SJSA1 (cell line): ENCODE results near the gene SSBP2. TPM values are rescaled to one million over a fixed set of nuclear protein-coding genes. Genes with fewer than 3 reads are reported as not detected.
A peak's percentile ranks its signal among the peaks of the same experiment; 100 is the strongest.
"Not testable (repeated sequence)": the region's sequence is repeated elsewhere in the genome, so short reads cannot be mapped to it uniquely, and the experiment has no call there.

ENCODE experiments used
- DNase-seq, 2 experiments: peaks; one replicate each; pipeline ENCODE4 v3.0.0-alpha.2; 2015 to 2020; ENCODE audit warnings: low spot score in 2 of 2, low read depth in 1 of 2
- H3K27ac ChIP-seq: fragments of 250-450 bp; sonication (Bioruptor Pico); 2 replicates; pipeline ENCODE4 v1.5.1; 2020; ENCODE audit warnings: mild to moderate bottlenecking, moderate library complexity
- H3K27me3 ChIP-seq: fragments of 250-450 bp; sonication (Bioruptor Pico); replicated peaks from 2 replicates; pipeline ENCODE4 v1.5.1; 2020; ENCODE audit warnings: mild to moderate bottlenecking, moderate library complexity
- H3K36me3 ChIP-seq: fragments of 250-450 bp; sonication (Bioruptor Pico); 2 replicates; pipeline ENCODE4 v1.5.1; 2020; ENCODE audit warnings: mild to moderate bottlenecking
- H3K4me1 ChIP-seq: fragments of 250-450 bp; sonication (Bioruptor Pico); replicated peaks from 2 replicates; pipeline ENCODE4 v1.6.1; 2021; ENCODE audit warnings: mild to moderate bottlenecking
- H3K4me3 ChIP-seq: fragments of 250-450 bp; sonication (Bioruptor Pico); 2 replicates; pipeline ENCODE4 v1.5.1; 2020; ENCODE audit warnings: mild to moderate bottlenecking
- H3K9me3 ChIP-seq: fragments of 250-450 bp; sonication (Bioruptor Pico); replicated peaks from 2 replicates; pipeline ENCODE4 v1.5.1; 2020; ENCODE audit warnings: mild to moderate bottlenecking
- total RNA-seq: library from RNA; depleted of rRNA; stranded (reverse); fragments of >200 nt; shearing (Covaris generic); gene quantifications from 2 replicates; pipeline ENCODE4 v1.2.3, GENCODE V29; 2014

SSBP2 gene
- total RNA-seq, 1 experiment from 2014 or later: 4.7 TPM

DNA sequence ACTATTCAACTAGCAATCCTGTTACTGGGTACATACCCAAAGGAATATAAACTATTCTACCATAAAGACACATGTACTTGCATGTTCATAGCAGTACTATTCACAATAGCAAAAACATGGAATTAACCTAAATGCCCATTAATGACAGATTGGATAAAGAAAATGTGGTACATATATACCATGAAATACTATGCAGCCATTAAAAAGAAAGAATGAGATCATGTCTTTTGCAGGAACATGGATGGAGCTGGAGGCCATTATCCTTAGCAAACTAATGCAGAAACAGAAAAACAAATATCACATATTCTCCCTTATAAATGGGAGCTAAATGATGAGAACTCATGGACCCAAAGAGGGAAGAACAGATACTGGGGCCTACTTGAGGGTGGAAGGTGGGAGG lies 247.3 kb downstream of the SSBP2 start:
- H3K4me3 ChIP-seq, H3K27ac ChIP-seq, H3K36me3 ChIP-seq, H3K27me3 ChIP-seq, H3K4me1 ChIP-seq, DNase-seq, H3K9me3 ChIP-seq: not testable (repeated sequence)

DNA sequence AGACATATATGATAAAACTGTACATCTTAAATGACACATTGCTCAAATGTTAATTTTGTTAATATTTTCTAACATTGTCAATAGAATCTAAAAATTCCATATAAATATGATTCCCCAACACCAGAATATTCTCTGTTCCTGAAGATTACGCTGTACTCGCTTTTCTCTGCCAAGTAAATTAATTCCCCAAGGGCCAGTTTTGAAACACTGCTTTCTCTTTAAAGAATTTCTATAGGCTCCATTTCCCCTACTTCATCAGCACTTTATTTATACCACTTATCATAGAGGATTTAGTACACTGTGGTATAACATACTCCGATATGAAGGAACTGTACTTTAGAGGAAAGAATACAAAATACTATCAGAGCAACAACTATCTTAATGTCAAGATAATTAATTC lies 255.6 kb downstream of the SSBP2 start:
- no peak for DNase-seq
- Histone ChIP-seq H3K4me3 (no peak overlapping the region), H3K27me3 (no peaks in the 10 kb centered on the region), H3K36me3 (no peaks in the 10 kb centered on the region), H3K27ac (no peak overlapping the region), H3K9me3 (no peaks in the 10 kb centered on the region), H3K4me1 (no peaks in the 10 kb centered on the region)

DNA sequence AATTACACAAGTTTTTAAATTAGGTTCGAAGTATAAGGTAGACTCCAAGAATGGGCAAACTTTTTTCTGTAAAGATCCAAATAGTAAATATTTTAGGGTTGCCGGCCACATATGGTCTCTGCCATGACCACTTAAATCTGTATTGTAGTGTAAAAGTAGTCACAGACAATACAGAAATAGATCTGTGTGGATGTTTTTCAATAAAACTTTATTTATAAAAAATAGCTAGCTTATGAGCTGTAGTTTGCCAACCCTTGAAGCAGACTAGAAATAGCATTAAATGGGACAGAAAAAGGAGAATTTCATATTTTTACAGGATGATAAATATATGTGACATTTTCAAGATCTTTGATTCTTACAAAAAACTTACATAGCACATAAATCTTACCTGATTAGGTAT lies 262.0 kb downstream of the SSBP2 start:
- Histone ChIP-seq H3K4me1 (no peaks in the 10 kb centered on the region), H3K9me3 (no peaks in the 10 kb centered on the region), H3K27me3 (no peaks in the 10 kb centered on the region), H3K4me3 (no peak overlapping the region), H3K36me3 (no peaks in the 10 kb centered on the region), H3K27ac (no peak overlapping the region)
- no peak for DNase-seq

DNA sequence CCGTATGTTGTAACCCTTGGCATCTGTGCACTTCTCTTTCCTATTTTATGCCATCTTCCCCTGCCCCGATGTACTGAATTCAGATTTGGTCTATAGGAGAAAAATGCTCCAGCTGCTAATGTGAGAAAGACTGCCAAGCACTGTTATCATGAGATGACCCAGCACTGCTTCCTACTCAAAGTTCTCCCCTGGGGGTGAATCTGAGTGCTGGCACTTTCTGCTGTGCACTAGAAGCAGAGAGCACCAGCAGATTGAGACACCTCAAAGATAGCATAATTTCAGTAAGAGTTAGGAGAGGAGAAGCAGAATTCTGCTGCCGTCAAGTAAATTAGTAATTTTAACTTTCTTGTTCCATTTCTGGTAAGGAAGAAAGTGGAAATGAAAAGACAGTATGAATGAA lies 264.2 kb downstream of the SSBP2 start:
- DNase-seq: no peak
- Histone ChIP-seq H3K27me3 (no peaks in the 10 kb centered on the region), H3K4me1 (no peaks in the 10 kb centered on the region), H3K36me3 (no peaks in the 10 kb centered on the region), H3K27ac (no peak overlapping the region), H3K4me3 (no peak overlapping the region), H3K9me3 (no peaks in the 10 kb centered on the region)

DNA sequence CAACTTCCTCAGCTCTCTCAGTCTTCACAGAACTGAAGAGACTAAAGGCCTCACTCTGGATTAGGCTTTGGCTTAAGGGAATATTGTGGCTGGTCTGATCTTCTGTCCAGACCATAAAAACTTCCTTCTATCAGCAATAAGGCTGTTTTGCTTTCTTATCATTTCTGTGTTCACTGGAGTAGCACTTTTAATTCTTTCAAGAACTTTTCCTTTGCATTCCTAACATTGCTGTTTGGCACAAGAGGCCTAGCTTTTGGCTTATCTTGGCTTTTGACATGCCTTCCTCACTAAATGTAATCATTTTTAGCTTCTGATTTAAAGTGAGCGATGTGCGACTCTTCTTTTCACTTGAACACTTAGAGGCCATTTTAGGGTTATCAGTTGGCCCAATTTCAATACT lies 268.3 kb downstream of the SSBP2 start:
- Histone ChIP-seq H3K36me3 (no peaks in the 10 kb centered on the region), H3K9me3 (no peaks in the 10 kb centered on the region), H3K4me3 (no peak overlapping the region), H3K4me1 (no peaks in the 10 kb centered on the region), H3K27me3 (no peaks in the 10 kb centered on the region), H3K27ac (no peak overlapping the region)
- no peak for DNase-seq

DNA sequence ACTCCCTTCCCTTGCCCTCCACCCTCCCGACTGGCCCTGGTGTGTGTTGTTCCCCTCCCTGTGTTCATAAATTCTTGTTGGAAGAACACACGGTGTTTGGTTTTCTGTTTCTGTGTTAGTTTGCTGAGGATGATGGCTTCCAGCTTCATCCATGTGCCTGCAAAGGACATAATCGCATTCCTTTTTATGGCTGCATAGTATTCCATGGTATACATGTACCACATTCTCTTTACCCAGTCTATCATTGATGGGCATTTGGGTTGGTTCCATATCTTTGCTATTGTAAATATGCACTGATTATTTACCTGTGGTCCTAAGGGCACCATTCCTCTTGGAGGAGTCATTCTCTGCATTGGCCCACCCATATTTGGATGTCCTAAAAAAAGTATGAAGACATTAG lies 277.5 kb downstream of the SSBP2 start:
- H3K27ac ChIP-seq, H3K9me3 ChIP-seq, H3K27me3 ChIP-seq, H3K4me1 ChIP-seq, H3K4me3 ChIP-seq, DNase-seq, H3K36me3 ChIP-seq: not testable (repeated sequence)

DNA sequence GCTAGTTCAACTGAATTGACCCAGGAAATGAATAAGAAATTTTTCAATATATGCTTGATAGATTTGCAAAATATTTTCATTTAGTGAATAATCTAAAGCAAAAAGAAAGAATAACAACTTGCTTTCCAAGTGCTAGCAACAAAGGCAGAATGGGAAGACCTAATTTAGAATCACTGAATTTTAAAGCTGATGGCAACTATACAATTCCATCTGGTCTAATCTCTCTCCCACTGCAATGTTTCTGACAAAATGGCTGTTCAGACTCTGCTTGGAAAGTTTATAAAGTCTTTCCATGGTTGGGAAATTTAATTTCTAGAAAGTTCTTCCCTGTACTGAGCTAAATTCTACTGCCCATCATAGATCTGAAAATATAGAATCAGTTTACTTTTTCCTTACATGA lies 281.2 kb downstream of the SSBP2 start:
- H3K4me3 ChIP-seq: no peak overlapping the region

DNA sequence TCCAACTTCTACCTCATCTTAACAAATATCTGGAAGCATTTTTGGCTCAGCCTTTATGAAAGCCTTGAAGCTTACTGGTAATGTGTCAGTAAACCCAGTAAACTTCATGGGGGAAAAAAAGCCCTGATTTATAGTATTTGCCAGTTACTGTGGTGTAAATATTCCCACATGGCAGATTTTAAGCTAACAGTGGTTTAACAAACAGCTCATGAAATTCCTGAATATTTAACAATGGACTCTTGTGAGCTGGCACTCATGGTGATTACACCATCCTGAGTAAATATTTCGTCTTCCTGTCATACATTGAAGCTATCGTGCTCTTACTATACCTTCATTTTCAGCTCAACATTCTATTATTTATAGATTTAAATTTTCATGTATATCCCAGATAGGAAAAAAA lies 300.0 kb downstream of the SSBP2 start:
- Histone ChIP-seq H3K27ac (no peak overlapping the region), H3K4me3 (no peak overlapping the region), H3K4me1 (no peaks in the 10 kb centered on the region), H3K27me3 (no peaks in the 10 kb centered on the region), H3K36me3 (no peaks in the 10 kb centered on the region), H3K9me3 (no peaks in the 10 kb centered on the region)
- DNase-seq: no peak

More for the DNA sequence above, 281.2 kb downstream of the SSBP2 start:
- H3K36me3 ChIP-seq: no peaks in the 10 kb centered on the region
- no peak overlapping the region for H3K27ac ChIP-seq
- DNase-seq: no peak
- no peaks in the 10 kb centered on the region for H3K9me3 ChIP-seq
- no peaks in the 10 kb centered on the region for H3K4me1 ChIP-seq
- H3K27me3 ChIP-seq: no peaks in the 10 kb centered on the region

DNA sequence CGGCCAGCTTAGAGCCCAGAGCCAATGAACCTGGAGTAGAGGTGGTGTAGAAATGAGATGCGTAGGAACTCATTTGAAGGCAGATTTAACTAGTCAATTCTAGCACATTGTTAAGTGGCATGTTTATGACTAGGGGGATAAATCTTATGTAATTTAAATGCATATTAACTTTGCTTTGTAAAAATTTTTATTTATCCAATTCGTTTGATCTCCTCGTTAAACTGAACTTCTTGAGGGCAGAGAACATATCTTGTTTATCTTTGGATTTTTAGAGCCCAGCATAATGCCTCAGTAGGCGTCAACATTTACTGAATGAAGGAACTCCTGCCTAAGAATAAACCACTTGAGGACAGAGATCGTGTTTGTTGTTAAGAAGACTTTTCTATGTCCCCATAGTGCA lies 315.9 kb downstream of the SSBP2 start:
- H3K27me3 ChIP-seq: no peaks in the 10 kb centered on the region
- no peak overlapping the region for H3K4me3 ChIP-seq
- no peak for DNase-seq
- no peaks in the 10 kb centered on the region for H3K4me1 ChIP-seq
- H3K9me3 ChIP-seq: no peaks in the 10 kb centered on the region
- H3K36me3 ChIP-seq: no peaks in the 10 kb centered on the region
- H3K27ac ChIP-seq: no peak overlapping the region

DNA sequence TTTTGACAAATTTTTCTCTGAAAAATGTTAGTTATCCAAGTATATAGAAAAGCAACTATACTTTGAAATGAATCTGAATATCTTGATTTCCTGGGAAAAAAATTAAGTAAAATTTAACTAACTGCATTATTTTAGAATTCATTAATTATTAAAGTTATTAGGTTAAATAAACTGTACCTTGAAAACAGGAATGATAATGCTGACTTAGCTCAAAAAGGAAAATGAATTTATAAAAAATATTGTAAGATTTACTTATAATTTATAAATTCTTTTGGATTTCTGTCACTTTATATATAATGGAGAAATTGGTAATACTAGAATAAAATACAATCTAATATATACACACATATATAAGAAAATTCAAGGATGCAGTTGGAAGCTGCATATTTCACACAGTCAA lies 320.9 kb downstream of the SSBP2 start:
- Histone ChIP-seq H3K27me3 (no peaks in the 10 kb centered on the region), H3K9me3 (no peaks in the 10 kb centered on the region), H3K4me3 (no peak overlapping the region), H3K36me3 (no peaks in the 10 kb centered on the region), H3K27ac (no peak overlapping the region), H3K4me1 (peaks cover 16% of the 10 kb centered on the region)
- DNase-seq: no peak

DNA sequence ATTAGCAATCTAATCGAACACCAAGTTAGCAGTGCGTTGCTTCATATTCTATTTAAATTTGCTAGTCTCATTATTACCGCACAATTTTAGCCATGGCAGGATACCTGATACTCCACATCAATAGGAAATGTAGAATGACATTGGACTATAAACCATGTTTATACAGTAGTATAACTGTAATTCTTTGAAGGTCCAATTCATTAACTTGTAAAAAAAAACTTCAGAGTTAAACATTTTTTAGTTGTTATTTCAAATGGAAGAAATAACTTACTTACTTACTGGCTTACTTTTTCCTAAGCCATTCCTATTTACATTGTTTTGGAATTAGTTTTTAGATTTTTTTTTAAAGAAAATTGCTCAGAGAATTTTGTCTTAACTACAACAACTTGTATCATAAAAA lies 321.5 kb downstream of the SSBP2 start:
- H3K9me3 ChIP-seq: no peaks in the 10 kb centered on the region
- no peak overlapping the region for H3K27ac ChIP-seq

DNA sequence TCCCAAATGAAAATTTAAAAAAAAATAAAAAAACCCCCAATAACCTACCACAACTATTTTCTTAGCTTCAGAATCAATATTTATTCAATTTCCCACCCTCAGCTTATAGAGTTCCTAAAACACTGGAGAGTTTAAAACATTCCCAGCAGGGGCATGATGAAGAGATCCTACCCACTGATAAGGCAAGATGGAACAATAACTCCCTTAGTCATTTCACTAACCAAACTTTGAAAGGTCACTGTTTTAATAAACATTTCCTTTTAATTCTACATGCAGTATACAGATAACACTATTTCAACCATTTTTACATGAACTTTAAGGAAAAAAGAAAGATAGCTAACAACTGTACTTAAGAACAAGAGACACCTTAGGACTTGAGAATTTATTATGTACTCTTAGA lies 322.0 kb downstream of the SSBP2 start:
- no peaks in the 10 kb centered on the region for H3K27me3 ChIP-seq
- no peak overlapping the region for H3K27ac ChIP-seq
- no peaks in the 10 kb centered on the region for H3K9me3 ChIP-seq
- H3K4me1 ChIP-seq: peaks cover 21% of the 10 kb centered on the region
- H3K4me3 ChIP-seq: no peak overlapping the region
- DNase-seq: peak in 1 of 2 experiments; percentile 25
- H3K36me3 ChIP-seq: no peaks in the 10 kb centered on the region

More for the DNA sequence above, 321.5 kb downstream of the SSBP2 start:
- no peak for DNase-seq
- Histone ChIP-seq H3K27me3 (no peaks in the 10 kb centered on the region), H3K4me1 (peaks cover 21% of the 10 kb centered on the region), H3K36me3 (no peaks in the 10 kb centered on the region), H3K4me3 (no peak overlapping the region)

DNA sequence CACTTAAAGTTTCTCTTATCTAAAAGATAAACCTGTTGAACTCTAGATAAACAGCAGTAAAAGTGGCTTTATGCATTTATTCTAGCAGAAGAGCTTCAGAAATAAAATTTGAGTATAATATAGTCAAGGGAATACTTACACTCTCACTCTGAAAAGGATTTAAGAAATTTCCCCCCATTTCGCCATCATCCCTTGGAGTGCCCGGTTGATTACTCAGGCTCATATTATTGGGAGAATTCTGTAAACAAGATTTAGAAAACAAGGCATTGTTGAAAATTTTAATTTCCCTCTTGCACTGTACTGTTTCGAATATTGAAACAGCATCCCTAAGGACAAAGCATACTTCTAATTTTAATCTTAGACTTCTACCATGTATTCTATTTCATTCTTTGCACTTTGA lies 322.5 kb downstream of the SSBP2 start:
- Histone ChIP-seq H3K27ac (no peak overlapping the region), H3K9me3 (no peaks in the 10 kb centered on the region), H3K36me3 (no peaks in the 10 kb centered on the region), H3K4me3 (no peak overlapping the region), H3K27me3 (no peaks in the 10 kb centered on the region), H3K4me1 (peaks cover 24% of the 10 kb centered on the region)
- no peak for DNase-seq

DNA sequence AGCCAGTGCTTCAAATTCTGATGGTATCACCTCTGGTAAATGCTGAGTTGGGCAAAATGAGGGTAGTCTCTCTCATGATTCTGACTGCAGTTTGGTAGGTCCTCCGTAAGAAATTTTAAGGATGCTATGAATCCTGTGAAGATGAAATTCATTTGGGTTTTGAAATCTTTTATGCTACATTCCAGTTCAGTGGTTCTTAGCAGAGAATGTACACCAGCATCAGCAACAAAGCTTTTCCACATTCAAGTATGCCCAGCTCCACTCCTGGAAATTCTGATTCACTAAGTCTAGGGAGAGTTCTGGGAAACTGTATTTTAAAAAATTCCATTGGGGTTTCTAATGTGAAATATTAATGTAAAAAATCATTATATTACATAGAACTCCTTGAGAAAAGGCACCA lies 323.3 kb downstream of the SSBP2 start:
- Histone ChIP-seq H3K4me3 (no peak overlapping the region), H3K9me3 (no peaks in the 10 kb centered on the region), H3K27ac (no peak overlapping the region), H3K27me3 (no peaks in the 10 kb centered on the region), H3K36me3 (no peaks in the 10 kb centered on the region), H3K4me1 (peaks cover 33% of the 10 kb centered on the region)
- DNase-seq: no peak

DNA sequence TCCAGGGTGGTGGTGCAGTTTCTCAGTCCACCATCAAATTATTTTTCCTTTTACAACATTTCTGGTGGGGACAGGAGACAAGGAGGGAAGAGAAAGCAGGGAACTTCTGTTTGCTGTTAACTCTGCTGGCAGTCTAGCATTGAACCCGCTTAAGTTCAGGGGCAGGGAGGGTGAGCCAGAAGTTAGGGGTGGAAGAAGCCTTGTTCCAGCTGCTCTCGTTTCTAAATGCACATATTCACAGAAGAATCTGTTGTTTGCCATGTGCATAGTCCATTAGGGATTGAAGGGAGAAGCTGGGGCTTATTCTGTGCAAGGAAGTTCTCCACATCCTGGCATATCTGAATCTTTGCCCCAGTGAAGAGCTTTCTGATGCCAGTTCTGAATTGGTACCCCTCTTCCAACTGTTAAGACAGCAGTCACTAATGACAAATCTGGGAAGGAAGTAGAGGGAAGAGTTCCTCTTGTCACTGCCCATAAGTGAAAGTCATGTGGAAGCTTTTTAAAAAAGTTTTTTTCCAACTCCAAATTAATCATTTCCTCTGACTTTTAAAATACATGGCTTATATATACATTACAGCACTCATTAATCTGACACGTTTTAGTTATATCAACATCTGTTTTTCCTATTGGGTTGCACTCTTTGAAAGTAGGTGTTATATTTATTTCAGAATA lies 324.4 kb downstream of the SSBP2 start:
- H3K9me3 ChIP-seq: no peaks in the 10 kb centered on the region
- no peaks in the 10 kb centered on the region for H3K36me3 ChIP-seq
- no peak overlapping the region for H3K27ac ChIP-seq
- no peak for DNase-seq
- no peak overlapping the region for H3K4me3 ChIP-seq
- H3K4me1 ChIP-seq: peaks cover 43% of the 10 kb centered on the region
- no peaks in the 10 kb centered on the region for H3K27me3 ChIP-seq
